H1 (cell line): ENCODE data around the gene TERB1. TPM values are rescaled to one million over a fixed set of nuclear protein-coding genes. Genes with fewer than 3 reads are reported as not detected.

Experiments
- CTCF ChIA-PET: fragments of 300-600 bp; sonication (Branson Sonifier 250); formaldehyde crosslinking; loops from one replicate; lab custom pipeline; 2021; ENCODE audit not compliant: partially characterized antibody; lab: Charles Lee
- POLR2A ChIA-PET: fragments of 300-600 bp; sonication (Branson Sonifier 250); formaldehyde crosslinking; loops from one replicate; lab custom pipeline; 2021; ENCODE audit warnings: inconsistent platforms; ENCODE audit not compliant: partially characterized antibody; lab: Charles Lee
- DNase-seq, 2 experiments: peaks; one replicate each; pipeline versions ENCODE4 v3.0.0 to v3.0.0-alpha.2; 2010 to 2022; ENCODE audit warnings: low spot score in 2 of 2, low read depth in 1 of 2, mixed read lengths in 1 of 2
- FAIRE-seq: peaks from 2 replicates; lab custom pipeline; 2011; peaks lifted over from hg19 to GRCh38; lab: Jason Lieb, UNC
- H2AFZ ChIP-seq: 2 replicates; pipeline ENCODE4 v1.8.1; 2012; ENCODE audit warnings: low read length, inconsistent platforms
- H2AK5ac ChIP-seq: 2 replicates; pipeline ENCODE4 v1.6.1; 2013; ENCODE audit warnings: low read depth, low read length
- H2BK120ac ChIP-seq: replicated peaks from 2 replicates; pipeline ENCODE3; 2013; ENCODE audit warnings: low read depth, low read length, inconsistent platforms
- H2BK12ac ChIP-seq: 2 replicates; pipeline ENCODE4 v1.6.1; 2013; ENCODE audit warnings: low read depth, low read length
- H2BK15ac ChIP-seq: 2 replicates; pipeline ENCODE4 v1.6.1; 2013; ENCODE audit warnings: low read length
- H2BK20ac ChIP-seq: 2 replicates; pipeline ENCODE4 v1.6.1; 2013; ENCODE audit warnings: low read length
- H2BK5ac ChIP-seq: 2 replicates; pipeline ENCODE4 v1.6.1; 2013; ENCODE audit warnings: low read depth, low read length
- H3K14ac ChIP-seq: 2 replicates; pipeline ENCODE4 v1.6.1; 2013; ENCODE audit warnings: inconsistent platforms; ENCODE audit not compliant: insufficient read length
- H3K18ac ChIP-seq: 2 replicates; pipeline ENCODE4 v1.6.1; 2013; ENCODE audit warnings: low read length; ENCODE audit errors: extremely low read depth
- H3K23ac ChIP-seq: 2 replicates; pipeline ENCODE4 v1.6.1; 2013; ENCODE audit warnings: inconsistent platforms; ENCODE audit not compliant: insufficient read length
- H3K23me2 ChIP-seq: 2 replicates; pipeline ENCODE4 v1.6.1; 2013; ENCODE audit warnings: low read depth, low read length
- H3K27ac ChIP-seq: 2 replicates; pipeline ENCODE4 v1.6.1; 2011; ENCODE audit warnings: low read depth, low read length, inconsistent platforms
- H3K27me3 ChIP-seq, 4 experiments: replicated peaks in 1 of 4; 1 replicate in 1 of 4; 2 replicates in 3 of 4; pipeline versions ENCODE4 v1.6.1 to v1.8.1; 2011 to 2013; ENCODE audit warnings: low read length in 3 of 4, mild to moderate bottlenecking in 3 of 4, inconsistent platforms in 2 of 4, mixed read lengths in 2 of 4, moderate library complexity in 1 of 4; ENCODE audit not compliant: control insufficient read depth in 3 of 4, insufficient read depth in 3 of 4; ENCODE audit errors: extremely low read depth in 1 of 4
- H3K36me3 ChIP-seq, 4 experiments: 2 replicates each; pipeline versions ENCODE4 v1.6.1 to v1.8.1; 2011 to 2013; ENCODE audit warnings: mild to moderate bottlenecking in 4 of 4, low read length in 3 of 4, moderate library complexity in 2 of 4, control low read depth in 1 of 4, inconsistent platforms in 1 of 4; ENCODE audit not compliant: insufficient read depth in 4 of 4, control insufficient read depth in 2 of 4
- H3K4ac ChIP-seq: replicated peaks from 2 replicates; pipeline ENCODE3; 2013; ENCODE audit warnings: low read length, low read depth, mixed read lengths, inconsistent platforms; ENCODE audit not compliant: insufficient read length
- H3K4me1 ChIP-seq, 4 experiments: replicated peaks in 1 of 4; 1 replicate in 1 of 4; 2 replicates in 3 of 4; pipeline versions ENCODE4 v1.6.1 to v1.8.1; 2011 to 2013; ENCODE audit warnings: low read length in 3 of 4, inconsistent platforms in 2 of 4, mixed read lengths in 1 of 4; ENCODE audit not compliant: insufficient read depth in 4 of 4, control insufficient read depth in 3 of 4
- H3K4me2 ChIP-seq, 2 experiments: 2 replicates each; pipeline versions ENCODE4 v1.6.1 to v1.8.1; 2011 to 2013; ENCODE audit warnings: low read depth in 2 of 2, low read length in 2 of 2, control low read depth in 1 of 2, inconsistent platforms in 1 of 2, mild to moderate bottlenecking in 1 of 2; ENCODE audit not compliant: insufficient read depth in 1 of 2
- H3K4me3 ChIP-seq, 4 experiments: fragments of 200-600, 300-600 bp in 1 of 4; sonication (generic), shearing (Covaris generic), sonication (Bioruptor Twin) in 1 of 4; 2 replicates each; pipeline versions ENCODE4 v1.5.1 to v1.8.1; 2011 to 2016; ENCODE audit warnings: low read length in 4 of 4, low read depth in 3 of 4, control low read depth in 2 of 4, inconsistent platforms in 2 of 4, mild to moderate bottlenecking in 2 of 4, mixed read lengths in 1 of 4, moderate library complexity in 1 of 4; ENCODE audit not compliant: insufficient read depth in 2 of 4; ENCODE audit errors: extremely low read depth in 1 of 4
- H3K56ac ChIP-seq: replicated peaks from 2 replicates; pipeline ENCODE3; 2013; ENCODE audit warnings: low read depth, mild to moderate bottlenecking, mixed read lengths, low read length, inconsistent platforms; ENCODE audit not compliant: insufficient read length
- H3K79me1 ChIP-seq: 2 replicates; pipeline ENCODE4 v1.6.1; 2013; ENCODE audit warnings: low read depth, low read length, control low read depth
- H3K79me2 ChIP-seq, 2 experiments: 2 replicates each; pipeline versions ENCODE4 v1.6.1 to v1.8.1; 2012 to 2013; ENCODE audit warnings: low read length in 2 of 2, mild to moderate bottlenecking in 2 of 2, inconsistent platforms in 1 of 2; ENCODE audit not compliant: insufficient read depth in 2 of 2, control insufficient read depth in 1 of 2
- H3K9ac ChIP-seq, 4 experiments: replicated peaks in 1 of 4; 1 replicate in 1 of 4; 2 replicates in 3 of 4; pipeline versions ENCODE4 v1.6.1 to v1.8.1; 2011 to 2013; ENCODE audit warnings: low read depth in 3 of 4, low read length in 3 of 4, control low read depth in 2 of 4, mild to moderate bottlenecking in 2 of 4, moderate library complexity in 2 of 4, inconsistent platforms in 1 of 4; ENCODE audit errors: extremely low read depth in 1 of 4
- H3K9me3 ChIP-seq, 2 experiments: 2 replicates each; pipeline versions ENCODE4 v1.6.1 to v1.8.1; 2012 to 2013; ENCODE audit warnings: mild to moderate bottlenecking in 2 of 2, moderate library complexity in 2 of 2, control low read depth in 1 of 2, inconsistent platforms in 1 of 2, low read depth in 1 of 2, low read length in 1 of 2, mixed read lengths in 1 of 2; ENCODE audit not compliant: insufficient read depth in 2 of 2
- H4K20me1 ChIP-seq, 2 experiments: replicated peaks in 1 of 2; 2 replicates each; pipeline versions ENCODE3 to v1.8.1; 2011 to 2013; ENCODE audit warnings: inconsistent platforms in 2 of 2, low read length in 2 of 2, mild to moderate bottlenecking in 1 of 2; ENCODE audit not compliant: insufficient read depth in 2 of 2, control insufficient read depth in 1 of 2
- H4K5ac ChIP-seq: 2 replicates; pipeline ENCODE4 v1.6.1; 2013; ENCODE audit warnings: low read length, low read depth, mixed read lengths, inconsistent platforms; ENCODE audit not compliant: insufficient read length
- H4K8ac ChIP-seq: 2 replicates; pipeline ENCODE4 v1.8.0; 2013; ENCODE audit warnings: mild to moderate bottlenecking, moderate library complexity, low read length, inconsistent platforms; ENCODE audit not compliant: insufficient read depth; ENCODE audit errors: extremely low read depth
- H4K91ac ChIP-seq: replicated peaks from 2 replicates; pipeline ENCODE3; 2013; ENCODE audit warnings: low read length, mixed read lengths, inconsistent platforms; ENCODE audit not compliant: insufficient read length
- E2F6 ChIP-seq: IDR thresholded peaks from 2 replicates; pipeline ENCODE4 v1.6.1; 2012; ENCODE audit warnings: inconsistent platforms
- EZH2 ChIP-seq: fragments of 200-600 bp; sonication (generic); IDR thresholded peaks from 2 replicates; pipeline ENCODE4 v1.7.1; 2012; ENCODE audit warnings: low read depth, mild to moderate bottlenecking, moderate library complexity, low read length, inconsistent platforms; ENCODE audit not compliant: severe bottlenecking
- FOSL1 ChIP-seq: IDR thresholded peaks from 2 replicates; pipeline ENCODE4 v1.6.1; 2011; ENCODE audit warnings: mild to moderate bottlenecking, low read depth, low read length, moderate library complexity; ENCODE audit not compliant: insufficient read depth
- HDAC2 ChIP-seq, 2 experiments: fragments of 300-600 bp in 1 of 2; sonication (generic) in 1 of 2; IDR thresholded peaks; 2 replicates each; pipeline ENCODE4 v1.6.1; 2011 to 2012; ENCODE audit warnings: low read depth in 2 of 2, low read length in 2 of 2, mild to moderate bottlenecking in 2 of 2, moderate library complexity in 2 of 2, borderline replicate concordance in 1 of 2, inconsistent platforms in 1 of 2
- POLR2AphosphoS5 ChIP-seq: IDR thresholded peaks from 2 replicates; pipeline ENCODE4 v1.6.1; 2011; ENCODE audit warnings: low read depth, low read length
- RNF2 ChIP-seq: fragments of 200-900, 300-1000 bp; sonication (generic); IDR thresholded peaks from 2 replicates; pipeline ENCODE4 v1.7.1; 2016; ENCODE audit warnings: borderline replicate concordance, low read depth, mild to moderate bottlenecking, antibody characterized with exemption, low read length; ENCODE audit not compliant: poor library complexity, severe bottlenecking; ENCODE audit errors: missing control alignments
- RXRA ChIP-seq: IDR thresholded peaks from 2 replicates; pipeline ENCODE4 v1.6.1; 2011; ENCODE audit warnings: low read depth, mild to moderate bottlenecking, low read length, moderate library complexity; ENCODE audit not compliant: insufficient read depth
- SP4 ChIP-seq: IDR thresholded peaks from 2 replicates; pipeline ENCODE4 v1.6.1; 2012; ENCODE audit warnings: low read length, inconsistent platforms
- TAF7 ChIP-seq: optimal IDR thresholded peaks from 2 replicates; pipeline ENCODE3; 2011; ENCODE audit warnings: low read depth, mild to moderate bottlenecking, inconsistent platforms, low read length, moderate library complexity, borderline replicate concordance
- TEAD4 ChIP-seq: IDR thresholded peaks from 2 replicates; pipeline ENCODE4 v1.6.1; 2012; ENCODE audit warnings: low read depth, low read length, inconsistent platforms, mixed read lengths
- USF2 ChIP-seq: IDR thresholded peaks from 2 replicates; pipeline ENCODE4 v1.6.1; 2011; ENCODE audit warnings: low read length, improper control_type of control experiment
- WGBS, 2 experiments: shearing (Covaris generic) in 1 of 2; methylation state at CpG; one replicate each; pipeline versions ENCODE4 v1.1.6 to v1.1.7; 2013 to 2015; ENCODE audit warnings: low lambda C conversion rate in 2 of 2, mixed read lengths in 2 of 2, inconsistent platforms in 1 of 2, low coverage in 1 of 2, missing lambda C conversion rate in 1 of 2; ENCODE audit not compliant: insufficient replicate concordance in 2 of 2, insufficient coverage in 1 of 2, insufficient read length in 1 of 2; ENCODE audit errors: extremely low coverage in 1 of 2, missing lambda C conversion rate in 1 of 2; 5-methylcytosine and 5-hydroxymethylcytosine counted together
- polyA plus RNA-seq, 7 experiments: library from polyadenylated mRNA; depleted of rRNA in 3 of 7; stranded (reverse) in 5 of 7; unstranded in 2 of 7; fragments of >200 nt in 5 of 7; fragments of 200-250 nt in 2 of 7; gene quantifications; 1 replicate in 5 of 7; 2 replicates in 1 of 7; 4 replicates in 1 of 7; pipeline versions ENCODE4 v1.2.1 to v1.2.3, GENCODE V29; 2011 to 2013; ENCODE audit warnings: missing spikeins in 2 of 7, mixed read lengths in 2 of 7
- total RNA-seq: library from RNA; stranded (reverse); fragmentation: NEBNext Ultra II Directional; extraction: Animal tissue kit (Norgen Biotek cat#: 25700); gene quantifications from 2 replicates; pipeline ENCODE4 v1.2.1, GENCODE V29; 2021

Gene TERB1
- total and polyA plus RNA-seq, 2 of the 8 experiments (the other 6 are each of a cell fraction or from before 2014, with no cell fraction given), result not detected

DNA sequence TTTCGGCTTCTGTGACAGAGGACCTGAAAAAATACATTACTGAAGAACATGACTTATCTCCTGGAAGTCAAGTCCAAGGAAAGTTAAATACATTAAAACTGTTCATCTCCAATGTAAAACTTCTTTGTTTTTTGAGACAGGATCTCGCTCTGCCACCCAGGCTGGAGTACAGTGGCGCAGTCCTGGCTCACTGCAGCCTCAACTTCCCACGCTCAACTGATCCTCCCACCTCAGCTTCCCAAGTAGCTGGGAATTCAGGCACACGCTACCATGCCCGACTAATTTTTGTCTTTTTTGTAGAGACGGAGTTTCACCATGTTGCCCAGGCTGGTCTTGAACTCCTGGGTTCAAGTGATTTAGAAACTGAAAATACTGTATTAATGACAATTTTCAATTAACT lies 9.7 kb upstream of the TERB1 start:
- no peak overlapping the region for H2AFZ ChIP-seq
- 92% methylated on average over 7 of the region's 7 CpGs; no CpG with 5 or more reads in 1 of the 2 experiments for WGBS, 2 experiments
- no peaks in the 10 kb centered on the region for H3K79me1 ChIP-seq
- H3K27me3 ChIP-seq, result no peaks in the 10 kb centered on the region
- no peak for FAIRE-seq
- POLR2A ChIA-PET, result interaction anchor here (0.7 to 2.7 kb wide), 7 partner anchors 8 to 58 kb away, joined by 3 to 9 read pairs (median 3); partner anchors contain the start of genes NAE1 and TERB1
- peaks cover 12 to 77% (median 45%) of the 10 kb centered on the region in 4 experiments for H3K36me3 ChIP-seq
- H3K4ac ChIP-seq, result no peak overlapping the region
- H3K27ac ChIP-seq, result no peak overlapping the region
- no peak for DNase-seq
- H2BK5ac ChIP-seq, result no peak overlapping the region
- no peak overlapping the region for H4K91ac ChIP-seq
- H2BK12ac ChIP-seq, result no peak overlapping the region
- no peaks in the 10 kb centered on the region for H3K9me3 ChIP-seq
- H3K23ac ChIP-seq, result no peak overlapping the region
- H3K79me2 ChIP-seq, result no peaks in the 10 kb centered on the region
- CTCF ChIA-PET, result interaction anchor here (0.9 to 1.9 kb wide), 4 partner anchors 13 to 57 kb away, joined by 3 to 5 read pairs (median 4); no protein-coding TSS in a partner anchor
- no peak overlapping the region for H2BK20ac ChIP-seq
- no peak overlapping the region for H2BK120ac ChIP-seq
- H3K4me1 ChIP-seq, result no peaks in the 10 kb centered on the region
- H2AK5ac ChIP-seq, result no peak overlapping the region
- no peak overlapping the region for H4K8ac ChIP-seq
- H3K18ac ChIP-seq, result no peak overlapping the region
- H4K5ac ChIP-seq, result no peak overlapping the region
- H3K4me3 ChIP-seq, result no peak overlapping the region
- H3K14ac ChIP-seq, result no peak overlapping the region
- no peak overlapping the region for H2BK15ac ChIP-seq
- H3K56ac ChIP-seq, result no peak overlapping the region
- H4K20me1 ChIP-seq, result peaks cover 0 to 6% of the 10 kb centered on the region in 2 experiments
- H3K4me2 ChIP-seq, result no peak overlapping the region
- H3K23me2 ChIP-seq, result no peaks in the 10 kb centered on the region
- no peak overlapping the region for H3K9ac ChIP-seq
- TF ChIP-seq HDAC2 (IDR thresholded peaks at IDR 0.05; ENCODE audit: borderline replicate concordance in 1 of 2, low read depth in 2 of 2, low read length in 2 of 2), result no peak
- no peak for TF ChIP-seq SP4
- no peak for TF ChIP-seq RNF2
- no peak for TF ChIP-seq TEAD4
- TF ChIP-seq POLR2AphosphoS5, result no peak
- TF ChIP-seq EZH2, result no peak
- no peak for TF ChIP-seq TAF7
- no peak for TF ChIP-seq E2F6
- no peak for TF ChIP-seq USF2
- no peak for TF ChIP-seq FOSL1
- TF ChIP-seq RXRA, result no peak
